ENCODE results near the gene CAPG.

- TF ChIP-seq CTCF (IDR thresholded peaks at IDR 0.05) (no peak), POLR2A (IDR thresholded peaks at IDR 0.05) (no peak)
Measured at GRCh38 chr2:85458601-85459563, 48.7 kb upstream of the CAPG start.

Measured in adrenal gland (tissue), 5 donors.